ENCODE data around the gene CD109.

Gene CD109

DNA sequence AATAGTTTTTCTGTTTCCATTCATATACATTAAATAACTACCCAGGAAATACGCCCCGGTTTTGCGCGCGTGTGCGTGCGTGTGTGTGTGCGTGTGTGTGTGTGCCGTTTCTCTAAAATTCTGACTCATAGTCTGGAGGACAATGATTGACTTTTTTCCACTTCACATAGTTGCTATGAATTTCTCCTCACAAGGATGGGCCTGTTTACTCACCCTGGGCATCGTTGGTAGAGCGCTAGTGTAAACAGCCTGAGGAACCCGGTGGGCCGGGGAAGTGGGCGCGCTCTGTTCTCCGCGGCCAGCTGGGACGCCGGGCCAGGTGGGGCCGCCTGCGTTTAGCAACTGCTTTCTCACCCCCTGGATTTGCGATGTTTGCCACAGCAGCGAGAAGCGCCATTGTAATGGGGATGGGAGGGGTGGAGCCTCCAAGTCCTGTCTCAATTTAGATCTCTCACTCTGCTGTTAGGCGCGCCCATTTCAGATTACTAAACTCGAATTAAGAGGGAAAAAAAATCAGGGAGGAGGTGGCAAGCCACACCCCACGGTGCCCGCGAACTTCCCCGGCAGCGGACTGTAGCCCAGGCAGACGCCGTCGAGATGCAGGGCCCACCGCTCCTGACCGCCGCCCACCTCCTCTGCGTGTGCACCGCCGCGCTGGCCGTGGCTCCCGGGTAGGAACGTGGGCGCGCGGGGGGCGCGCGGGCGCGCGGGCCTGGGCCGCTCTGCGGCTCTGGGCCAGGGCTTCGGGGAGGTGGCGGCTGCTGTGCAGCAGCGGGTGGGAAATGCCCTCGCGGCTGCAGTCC, at the start of gene CD109:
CD109 (plus strand) TSS at position 585 of the 803 bp plus-strand sequence; CDS start at position 598, 13 bp downstream.
- peak within 1 kb of the TSS; percentile 57 for H3K27ac ChIP-seq
- TF ChIP-seq, protein P1, sequence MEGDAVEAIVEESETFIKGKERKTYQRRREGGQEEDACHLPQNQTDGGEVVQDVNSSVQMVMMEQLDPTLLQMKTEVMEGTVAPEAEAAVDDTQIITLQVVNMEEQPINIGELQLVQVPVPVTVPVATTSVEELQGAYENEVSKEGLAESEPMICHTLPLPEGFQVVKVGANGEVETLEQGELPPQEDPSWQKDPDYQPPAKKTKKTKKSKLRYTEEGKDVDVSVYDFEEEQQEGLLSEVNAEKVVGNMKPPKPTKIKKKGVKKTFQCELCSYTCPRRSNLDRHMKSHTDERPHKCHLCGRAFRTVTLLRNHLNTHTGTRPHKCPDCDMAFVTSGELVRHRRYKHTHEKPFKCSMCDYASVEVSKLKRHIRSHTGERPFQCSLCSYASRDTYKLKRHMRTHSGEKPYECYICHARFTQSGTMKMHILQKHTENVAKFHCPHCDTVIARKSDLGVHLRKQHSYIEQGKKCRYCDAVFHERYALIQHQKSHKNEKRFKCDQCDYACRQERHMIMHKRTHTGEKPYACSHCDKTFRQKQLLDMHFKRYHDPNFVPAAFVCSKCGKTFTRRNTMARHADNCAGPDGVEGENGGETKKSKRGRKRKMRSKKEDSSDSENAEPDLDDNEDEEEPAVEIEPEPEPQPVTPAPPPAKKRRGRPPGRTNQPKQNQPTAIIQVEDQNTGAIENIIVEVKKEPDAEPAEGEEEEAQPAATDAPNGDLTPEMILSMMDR (IDR thresholded peaks at IDR 0.05) = no peak
- no peak for TF ChIP-seq ZFX (IDR thresholded peaks at IDR 0.05; ENCODE audit: borderline replicate concordance)

DNA sequence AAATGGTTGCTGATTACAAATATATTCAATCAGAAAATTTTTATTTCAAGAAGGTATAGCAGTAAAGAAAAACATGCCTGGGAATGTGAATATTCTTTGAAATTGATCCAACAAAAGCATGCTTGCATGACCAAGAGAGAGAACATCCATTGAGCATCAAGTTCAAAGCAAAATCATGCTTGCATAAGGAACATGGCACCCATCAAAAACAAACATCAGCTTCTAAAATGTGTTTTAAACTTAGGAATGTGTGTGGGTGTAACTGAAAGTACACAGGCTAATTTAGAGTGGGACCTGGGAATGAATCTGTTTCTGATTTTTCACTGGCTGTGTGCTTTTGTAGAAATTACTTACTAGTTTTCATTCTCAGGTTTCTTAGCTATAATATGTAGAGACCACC, 47.8 kb upstream of the CD109 start:
- TF ChIP-seq ZFX (IDR thresholded peaks at IDR 0.05; ENCODE audit: borderline replicate concordance) = no peak
- TF ChIP-seq, protein P1 (IDR thresholded peaks at IDR 0.05) = no peak
- H3K27ac ChIP-seq = no peak overlapping the region

DNA sequence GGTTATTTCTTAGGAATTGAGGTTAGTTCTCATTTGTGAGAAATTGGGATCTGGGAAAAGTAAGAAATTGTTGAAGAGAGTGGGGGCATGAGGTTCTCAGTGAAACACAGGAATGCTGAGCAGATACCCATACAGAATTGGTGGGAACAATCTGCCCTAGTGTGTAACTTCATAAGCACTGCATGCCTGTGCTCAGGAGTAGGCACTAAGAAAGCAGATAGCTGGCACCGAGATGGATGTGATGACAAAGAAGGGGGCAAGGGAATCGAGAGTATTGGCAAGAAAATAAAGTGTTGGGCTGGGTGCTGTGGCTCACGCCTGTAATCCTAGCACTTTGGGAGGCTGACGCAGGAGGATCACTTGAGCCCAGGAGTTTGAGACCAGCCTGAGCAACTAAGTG, 46.2 kb upstream of the CD109 start:
- no peak for TF ChIP-seq ZFX (IDR thresholded peaks at IDR 0.05; ENCODE audit: borderline replicate concordance)
- TF ChIP-seq, protein P1 (IDR thresholded peaks at IDR 0.05) = no peak
- H3K27ac ChIP-seq = no peak overlapping the region

DNA sequence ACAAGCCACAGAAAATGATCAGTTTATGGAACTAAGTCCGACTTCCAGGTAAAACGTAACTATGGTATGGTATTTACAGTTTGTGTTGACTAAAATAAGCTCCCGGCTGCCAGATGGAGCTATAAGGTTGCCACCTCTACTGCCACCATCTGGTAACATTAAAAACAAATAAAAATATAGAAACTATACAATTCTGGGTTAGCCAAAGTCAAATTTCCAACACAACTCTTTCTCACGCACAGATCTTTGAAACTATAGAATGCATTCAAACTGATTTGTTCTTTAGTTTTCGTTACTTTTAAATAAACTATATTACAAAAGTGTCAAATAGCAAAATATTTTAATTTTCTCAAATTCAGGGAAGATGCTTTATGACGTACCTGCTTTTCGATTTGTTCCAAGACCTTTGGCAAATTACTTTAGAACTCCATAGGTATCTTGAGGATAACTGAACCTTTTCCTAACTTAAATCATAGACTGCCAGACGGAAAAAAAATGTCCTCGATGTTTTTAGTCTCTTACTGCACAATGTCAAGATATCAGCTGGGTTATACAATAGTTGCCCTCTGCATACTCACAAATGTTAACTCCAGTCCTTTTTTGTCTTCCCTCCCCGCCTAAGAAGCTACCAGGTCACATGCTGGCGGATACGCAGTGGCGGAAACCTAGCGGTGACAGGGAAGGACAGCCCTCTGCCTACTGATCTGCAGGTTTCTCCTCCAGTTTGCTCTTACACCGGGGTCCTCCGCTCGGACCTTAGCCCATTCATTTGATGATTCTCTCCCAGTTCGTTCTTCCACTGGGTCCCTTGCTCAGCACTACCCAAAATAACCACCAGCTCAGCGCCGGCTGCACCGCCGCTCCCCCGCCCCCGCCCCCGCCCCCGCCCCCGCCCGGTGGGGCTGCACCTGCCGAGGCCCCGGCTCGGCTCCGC, 43.1 kb upstream of the CD109 start:
- TF ChIP-seq, protein P1 (IDR thresholded peaks at IDR 0.05) = peak; percentile 78
- TF ChIP-seq ZFX (IDR thresholded peaks at IDR 0.05; ENCODE audit: borderline replicate concordance) = no peak
- H3K27ac ChIP-seq = peak overlapping the region; percentile 94

DNA sequence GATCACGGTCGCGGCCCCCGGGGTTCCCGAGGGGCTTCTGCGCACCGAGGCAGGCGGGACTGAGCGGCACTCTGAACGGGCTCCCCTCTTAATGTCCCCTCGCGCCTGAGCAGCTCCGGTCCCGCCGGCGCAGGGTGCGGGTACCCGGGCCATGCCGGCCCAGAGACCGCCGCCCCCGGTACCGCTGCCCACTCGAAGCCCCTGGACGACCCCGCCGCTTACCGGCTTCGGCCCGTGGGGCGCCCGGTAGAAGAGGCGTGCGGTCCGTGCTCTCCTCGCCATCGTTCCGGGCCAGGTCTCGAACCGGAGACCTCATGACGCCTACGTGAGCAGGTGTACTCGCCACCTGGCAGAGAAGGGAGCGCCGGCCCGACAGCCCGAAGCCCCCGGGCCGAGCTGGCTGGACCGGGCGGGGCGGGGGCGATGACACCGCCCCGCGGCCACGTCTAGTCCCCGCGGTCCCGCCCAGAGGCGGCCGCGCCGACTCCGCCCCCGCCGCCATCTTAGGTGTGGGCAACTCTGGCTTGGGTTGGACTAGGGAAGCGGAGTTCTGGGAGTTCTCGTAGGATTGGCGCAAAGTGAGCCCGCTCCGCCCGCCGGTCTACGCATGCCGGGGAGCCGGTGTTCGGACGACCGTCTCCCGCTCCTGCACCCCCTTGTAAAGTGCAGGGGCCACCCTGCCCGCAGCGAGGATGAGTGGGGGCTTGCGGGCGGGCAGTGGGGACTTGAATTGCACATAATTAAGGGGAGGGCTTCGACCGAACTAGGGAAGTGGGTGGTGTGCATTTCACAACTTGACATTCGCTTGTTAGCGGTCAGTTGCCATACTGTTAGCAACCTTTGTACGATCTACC, 42.2 kb upstream of the CD109 start, which contains the start of gene SLC17A5:
SLC17A5 (minus strand) TSS at position 422 of the 854 bp plus-strand sequence; CDS start at position 316, 106 bp downstream.
- peak within 1 kb of the TSS; percentile 94 for H3K27ac ChIP-seq
- TF ChIP-seq, protein P1 (IDR thresholded peaks at IDR 0.05) = no peak
- TF ChIP-seq ZFX (IDR thresholded peaks at IDR 0.05; ENCODE audit: borderline replicate concordance) = no peak

DNA sequence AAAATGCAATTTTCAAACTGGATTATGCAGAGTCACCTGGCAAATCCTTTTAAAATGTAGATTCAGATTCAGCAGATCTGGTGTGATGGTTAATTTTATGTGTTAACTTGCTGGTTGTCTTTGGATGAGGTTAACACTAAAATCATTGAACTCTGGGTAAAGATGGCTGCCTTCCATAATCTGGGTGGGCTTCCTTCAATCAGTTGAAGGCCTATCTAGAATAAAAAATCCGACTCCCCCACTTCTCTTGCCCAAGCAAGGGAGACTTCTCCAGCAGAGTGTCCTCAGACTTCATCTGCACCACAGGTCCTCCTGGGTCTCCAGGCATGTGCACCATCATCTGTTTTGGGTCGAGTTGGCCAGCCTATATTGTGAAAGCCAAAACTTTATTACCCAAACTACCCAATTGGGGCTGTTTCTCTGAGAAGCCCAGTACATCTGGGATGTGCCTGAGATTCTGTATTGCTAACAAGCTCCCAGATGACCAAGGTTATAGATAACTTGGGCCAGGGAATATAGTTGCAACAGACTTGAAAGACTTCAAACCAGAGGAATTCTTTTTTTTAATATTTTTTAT, 40.6 kb upstream of the CD109 start:
- no peak overlapping the region for H3K27ac ChIP-seq
- TF ChIP-seq, protein P1 (IDR thresholded peaks at IDR 0.05) = no peak
- TF ChIP-seq ZFX (IDR thresholded peaks at IDR 0.05; ENCODE audit: borderline replicate concordance) = no peak

Measured in 22Rv1 (cell line).